ENCODE measurements around the gene KIAA2012.

KIAA2012 gene

GRCh38 chr2:202140522-202141252 lies 67.6 kb downstream of the KIAA2012 start:
- DNase-seq, result no peak
- intact Hi-C loops (cut with DNase I), result no loop called here

GRCh38 chr2:202141329-202141947 lies 68.4 kb downstream of the KIAA2012 start:
- intact Hi-C loops (cut with DNase I), result no loop called here
- no peak for DNase-seq

- DNase-seq, result no peak
- intact Hi-C loops (cut with DNase I), result no loop called here
Observed at GRCh38 chr2:202142540-202142939, 69.5 kb downstream of the KIAA2012 start.

- no peak for DNase-seq
- intact Hi-C loops (cut with DNase I), result no loop called here
Observed at GRCh38 chr2:202147775-202148174, 74.7 kb downstream of the KIAA2012 start.

- intact Hi-C loops (cut with DNase I), result no loop called here
- no peak for DNase-seq
Observed at GRCh38 chr2:202148515-202149154, 75.6 kb downstream of the KIAA2012 start.

- intact Hi-C loops (cut with DNase I), result no loop called here
- DNase-seq, result peak in 8 of 10 donors; percentile 40 to 94 (median 66)
Observed at GRCh38 chr2:202149155-202149762, 76.2 kb downstream of the KIAA2012 start.

- intact Hi-C loops (cut with DNase I), result no loop called here
- DNase-seq, result no peak
Observed at GRCh38 chr2:202149936-202150335, 76.9 kb downstream of the KIAA2012 start.

GRCh38 chr2:202152104-202152715 lies 79.2 kb downstream of the KIAA2012 start:
- intact Hi-C loops (cut with DNase I), result no loop called here
- DNase-seq, result no peak

- no peak for DNase-seq
- intact Hi-C loops (cut with DNase I), result no loop called here
Observed at GRCh38 chr2:202154613-202155012, 81.6 kb downstream of the KIAA2012 start.

GRCh38 chr2:202157211-202157990 lies 84.3 kb downstream of the KIAA2012 start:
- intact Hi-C loops (cut with DNase I), result no loop called here
- no peak for DNase-seq

GRCh38 chr2:202158796-202159195 lies 85.7 kb downstream of the KIAA2012 start:
- DNase-seq, result no peak
- intact Hi-C loops (cut with DNase I), result no loop called here

GRCh38 chr2:202161151-202161835 lies 88.2 kb downstream of the KIAA2012 start:
- intact Hi-C loops (cut with DNase I), result no loop called here
- peak in 2 of 10 donors; percentile 8 to 16 for DNase-seq

- intact Hi-C loops (cut with DNase I), result no loop called here
- DNase-seq, result no peak
Observed at GRCh38 chr2:202164411-202164810, 91.4 kb downstream of the KIAA2012 start.

GRCh38 chr2:202165208-202165607 lies 92.2 kb downstream of the KIAA2012 start:
- no peak for DNase-seq
- intact Hi-C loops (cut with DNase I), result no loop called here

- intact Hi-C loops (cut with DNase I), result no loop called here
- DNase-seq, result no peak
Observed at GRCh38 chr2:202165945-202166344, 92.9 kb downstream of the KIAA2012 start.

GRCh38 chr2:202169131-202169530 lies 96.1 kb downstream of the KIAA2012 start:
- intact Hi-C loops (cut with DNase I), result no loop called here
- DNase-seq, result no peak

GRCh38 chr2:202169832-202170424 lies 96.9 kb downstream of the KIAA2012 start:
- intact Hi-C loops (cut with DNase I), result no loop called here
- no peak for DNase-seq

GRCh38 chr2:202171241-202171825 lies 98.3 kb downstream of the KIAA2012 start:
- intact Hi-C loops (cut with DNase I), result no loop called here
- DNase-seq, result peak in 8 of 10 donors; percentile 6 to 88 (median 38)
